Ramos (cell line): Measurements from ENCODE around the gene PYGO1.
"Not testable (repeated sequence)": the region's sequence is repeated elsewhere in the genome, so short reads cannot be mapped to it uniquely, and the experiment has no call there.

Source experiments
- in situ Hi-C: fragments of 300-500 bp; cut with MboI; formaldehyde crosslinking; loops from one replicate; pipeline ENCODE4 v1.14.3; 2022; ENCODE audit warnings: low sequenced_read_pairs; ENCODE audit not compliant: unreplicated experiment

The PYGO1 gene

GRCh38 chr15:55588070-55588814 is at the start of gene PYGO1:
PYGO1 (minus strand) TSS chr15:55588345; CDS start chr15:55587883, 462 bp downstream.
- in situ Hi-C loops: no loop called here

- in situ Hi-C loops: no loop called here
Measured at GRCh38 chr15:55637086-55637485, 48.9 kb upstream of the PYGO1 start.

- in situ Hi-C loops: no loop called here
Measured at GRCh38 chr15:55633731-55634130, 45.6 kb upstream of the PYGO1 start.

- in situ Hi-C loops: no loop called here
Measured at GRCh38 chr15:55632434-55632833, 44.3 kb upstream of the PYGO1 start.

GRCh38 chr15:55630858-55631257 is 42.7 kb upstream of the PYGO1 start:
- in situ Hi-C loops: no loop called here

GRCh38 chr15:55628369-55628730 is 40.2 kb upstream of the PYGO1 start:
- in situ Hi-C loops: no loop called here

GRCh38 chr15:55627730-55628368 is 39.7 kb upstream of the PYGO1 start:
- in situ Hi-C loops: no loop called here

GRCh38 chr15:55619783-55620182 is 31.6 kb upstream of the PYGO1 start:
- in situ Hi-C loops: no loop called here

GRCh38 chr15:55618387-55618786 is 30.2 kb upstream of the PYGO1 start:
- in situ Hi-C loops: no loop called here

GRCh38 chr15:55615445-55615844 is 27.3 kb upstream of the PYGO1 start:
- in situ Hi-C loops: no loop called here

- in situ Hi-C loops: no loop called here
Measured at GRCh38 chr15:55613727-55614126, 25.6 kb upstream of the PYGO1 start.

- in situ Hi-C loops: no loop called here
Measured at GRCh38 chr15:55606214-55606613, 18.1 kb upstream of the PYGO1 start.

- in situ Hi-C loops: no loop called here
Measured at GRCh38 chr15:55601374-55601773, 13.2 kb upstream of the PYGO1 start.

- in situ Hi-C loops: no loop called here
Measured at GRCh38 chr15:55599439-55599838, 11.3 kb upstream of the PYGO1 start.

- in situ Hi-C loops: not testable (repeated sequence)
Measured at GRCh38 chr15:55593019-55593418, 4.9 kb upstream of the PYGO1 start.

GRCh38 chr15:55590788-55591187 is 2.6 kb upstream of the PYGO1 start:
- in situ Hi-C loops: no loop called here

GRCh38 chr15:55589287-55589686 is 1.1 kb upstream of the PYGO1 start:
- in situ Hi-C loops: no loop called here

GRCh38 chr15:55588815-55589115 is 620 bp upstream of the PYGO1 start:
- in situ Hi-C loops: no loop called here

- in situ Hi-C loops: no loop called here
Measured at GRCh38 chr15:55587321-55588069, 650 bp downstream of the PYGO1 start.

- in situ Hi-C loops: no loop called here
Measured at GRCh38 chr15:55586808-55587207, 1.3 kb downstream of the PYGO1 start.

GRCh38 chr15:55576943-55577342 is 11.2 kb downstream of the PYGO1 start:
- in situ Hi-C loops: no loop called here
